NCI-H128 (cell line): ENCODE measurements around the gene OR10C1.
"Not testable (repeated sequence)": the region's sequence is repeated elsewhere in the genome, so short reads cannot be mapped to it uniquely, and the experiment has no call there.

Source experiments
- DNase-seq: peaks from one replicate; lab custom pipeline; 2025; ENCODE audit not compliant: unreplicated experiment; lab: John Stamatoyannopoulos, UW

OR10C1 gene

GRCh38 chr6:29439006-29439405, at the start of gene OR10C1:
Gene OR10C1, plus strand, starts transcription at chr6:29439306. Its CDS starts 710 bp downstream, at chr6:29440016.
- DNase-seq: no peak

GRCh38 chr6:29395331-29395730, 43.8 kb upstream of the OR10C1 start, which contains the start of gene OR12D2:
Gene OR12D2, plus strand, starts transcription at chr6:29395631. Its CDS starts 1,069 bp downstream, at chr6:29396700.
- no peak for DNase-seq

- no peak for DNase-seq
These were observed 39.6 kb upstream of the OR10C1 start for GRCh38 chr6:29399525-29399924.

GRCh38 chr6:29403801-29404200, 35.3 kb upstream of the OR10C1 start:
- DNase-seq: no peak

GRCh38 chr6:29414588-29414987, 24.5 kb upstream of the OR10C1 start, which contains the start of gene OR12D1:
Gene OR12D1, plus strand, starts transcription at chr6:29414928.
- no peak for DNase-seq

- DNase-seq: no peak
These were observed 19.6 kb upstream of the OR10C1 start for GRCh38 chr6:29419516-29419915.

- DNase-seq: no peak
These were observed 14.9 kb upstream of the OR10C1 start for GRCh38 chr6:29424168-29424567.

GRCh38 chr6:29424575-29424974, 14.5 kb upstream of the OR10C1 start:
- no peak for DNase-seq

- no peak for DNase-seq
These were observed 14.0 kb upstream of the OR10C1 start for GRCh38 chr6:29425075-29425474.

- DNase-seq: no peak
These were observed 12.5 kb upstream of the OR10C1 start for GRCh38 chr6:29426654-29427053.

GRCh38 chr6:29436730-29437129, 2.4 kb upstream of the OR10C1 start:
- not testable (repeated sequence) for DNase-seq

- no peak for DNase-seq
These were observed 3.6 kb downstream of the OR10C1 start for GRCh38 chr6:29442719-29443118.

GRCh38 chr6:29444031-29444430, 4.9 kb downstream of the OR10C1 start:
- not testable (repeated sequence) for DNase-seq

- no peak for DNase-seq
These were observed 8.6 kb downstream of the OR10C1 start for GRCh38 chr6:29447670-29448069.

GRCh38 chr6:29451471-29452193, 12.5 kb downstream of the OR10C1 start:
- DNase-seq: no peak

GRCh38 chr6:29456971-29457370, 17.9 kb downstream of the OR10C1 start, which contains the start of the genes OR11A1 and OR2H1:
Gene OR11A1, minus strand, starts transcription at chr6:29457071. Its CDS starts 29,430 bp downstream, at chr6:29427641.
Gene OR2H1, plus strand, starts transcription at chr6:29457155. Its CDS starts 4,615 bp downstream, at chr6:29461770.
- no peak for DNase-seq

- DNase-seq: no peak
These were observed 22.1 kb downstream of the OR10C1 start for GRCh38 chr6:29461021-29461814.

GRCh38 chr6:29462022-29462421, 22.9 kb downstream of the OR10C1 start:
- no peak for DNase-seq

- no peak for DNase-seq
These were observed 26.2 kb downstream of the OR10C1 start for GRCh38 chr6:29465279-29465678.

GRCh38 chr6:29465801-29466200, 26.7 kb downstream of the OR10C1 start:
- no peak for DNase-seq

- DNase-seq: no peak
These were observed 27.1 kb downstream of the OR10C1 start for GRCh38 chr6:29466241-29466640.

GRCh38 chr6:29474996-29475395, 35.9 kb downstream of the OR10C1 start:
- DNase-seq: no peak
